ENCODE results near the gene GPR150. TPM values are rescaled to one million over a fixed set of nuclear protein-coding genes. Genes with fewer than 3 reads are reported as not detected.

Gene GPR150
- total RNA-seq, 8 experiments from 2014 or later, result 0.14 to 0.85 (median 0.33) TPM; not detected in 1

DNA sequence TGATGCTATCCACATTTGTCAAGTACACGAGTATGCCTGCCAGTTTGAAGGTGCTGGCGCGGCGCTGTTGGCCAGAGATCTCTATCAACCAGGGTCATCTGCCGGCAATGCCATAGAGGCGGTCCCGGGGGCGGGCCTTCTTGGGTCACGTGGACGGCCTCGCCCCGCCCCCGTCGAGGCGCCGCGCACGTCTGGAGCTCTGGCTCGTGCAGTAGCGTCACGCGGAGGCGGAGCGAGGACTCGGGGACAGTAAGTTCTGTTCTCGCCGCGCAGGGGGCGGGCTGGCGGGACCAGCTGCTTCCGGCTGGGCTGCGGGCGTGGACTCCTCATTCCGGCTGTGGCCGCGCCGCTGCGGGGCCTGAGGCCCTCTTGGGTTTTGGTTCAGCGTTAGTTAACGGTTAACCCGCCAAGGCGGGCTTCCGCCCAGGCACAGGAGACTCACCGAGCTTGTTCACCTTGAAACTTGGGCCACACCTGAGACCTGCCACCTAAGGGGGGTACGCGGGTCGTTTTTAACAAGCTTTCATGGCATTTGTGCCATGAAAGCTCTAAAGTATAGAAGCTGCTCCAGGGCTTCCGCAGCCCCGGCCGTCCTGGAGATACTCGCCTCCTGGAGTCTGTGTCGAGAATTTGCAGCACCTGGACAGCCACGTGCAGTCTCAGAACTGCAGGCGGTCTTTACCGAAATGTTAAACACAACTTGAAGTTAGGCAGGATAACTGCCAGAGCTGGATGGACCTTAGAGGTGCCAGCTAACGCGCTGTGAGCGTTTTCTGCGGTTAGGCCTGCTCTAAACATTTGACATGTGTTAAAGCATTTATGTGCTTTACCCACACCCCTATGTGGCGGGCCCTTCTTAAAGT is 26.9 kb downstream of the GPR150 start, which contains the start of gene RFESD:
TSS of gene RFESD (plus strand) at position 209 of the 863 bp plus-strand sequence. CDS start 5,495 bp downstream, outside the sequence.
- 1 to 44% (median 13%) methylated on average over 2 to 16 of the region's 60 CpGs; no CpG with 5 or more reads in 1 of the 10 experiments for WGBS, 10 experiments
- H3K27ac ChIP-seq, result peak within 1 kb of the TSS; percentile 46 to 70
- H3K4me1 ChIP-seq (replicated peaks in 1 of 2), result peaks cover 0 to 8% of the 10 kb centered on the region in 2 donors
- peak within 1 kb of the TSS; percentile 39 to 54 (median 47) for H3K4me3 ChIP-seq
- in situ Hi-C loops (cut with MboI; ENCODE audit: low pct_unique_long_range_greater_than_20kb in 2 of 9, low sequenced_read_pairs in 9 of 9, unreplicated experiment in 9 of 9), result loop anchor here in 2 of 9 experiments (25.0 kb wide), 1 partner anchor 191 kb away; no protein-coding TSS in a partner anchor
- ATAC-seq (replicated peaks in 6 of 8), result peak; percentile 97 to 100 (median 100)

GRCh38 chr5:95647886-95648860 is 28.3 kb downstream of the GPR150 start:
- no peak overlapping the region for H3K4me3 ChIP-seq
- WGBS, 10 experiments, result 77 to 96% (median 93%) methylated on average over 5 to 12 of the region's 12 CpGs

DNA sequence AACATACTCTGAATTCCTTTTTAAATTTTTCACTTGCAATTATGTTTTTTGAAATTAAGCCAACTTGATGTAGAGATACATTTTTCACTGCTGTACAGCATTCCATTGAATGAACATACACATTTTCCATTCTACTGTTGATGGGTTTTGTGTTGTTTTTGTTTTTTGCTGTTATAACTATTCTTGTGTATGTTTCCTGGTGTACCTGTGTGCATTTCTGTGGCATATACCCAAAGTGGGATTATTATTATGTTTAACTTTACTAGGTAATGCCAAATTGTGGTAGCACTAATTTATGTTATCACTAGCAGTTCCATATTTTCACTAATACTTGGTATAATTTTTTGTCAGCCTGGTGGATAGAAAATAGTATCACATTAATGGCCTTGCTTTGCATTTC is 29.4 kb downstream of the GPR150 start:
- Histone ChIP-seq H3K27ac (no peak overlapping the region), H3K4me1 (replicated peaks in 1 of 2) (peaks cover 0 to 8% of the 10 kb centered on the region in 2 donors), H3K4me3 (no peak overlapping the region)
- no peak for ATAC-seq (replicated peaks in 6 of 8)
- in situ Hi-C loops (cut with MboI; ENCODE audit: low pct_unique_long_range_greater_than_20kb in 2 of 9, low sequenced_read_pairs in 9 of 9, unreplicated experiment in 9 of 9), result loop anchor here in 2 of 9 experiments (25.0 kb wide), 1 partner anchor 188 kb away; no protein-coding TSS in a partner anchor

More at GRCh38 chr5:95647886-95648860, 28.3 kb downstream of the GPR150 start:
- Histone ChIP-seq H3K4me1 (replicated peaks in 1 of 2) (peaks cover 0 to 8% of the 10 kb centered on the region in 2 donors), H3K27ac (no peak overlapping the region)
- no peak for ATAC-seq (replicated peaks in 6 of 8)
- in situ Hi-C loops (cut with MboI; ENCODE audit: low pct_unique_long_range_greater_than_20kb in 2 of 9, low sequenced_read_pairs in 9 of 9, unreplicated experiment in 9 of 9), result loop anchor here in 2 of 9 experiments (25.0 kb wide), 1 partner anchor 189 kb away; no protein-coding TSS in a partner anchor

- Histone ChIP-seq H3K4me1 (replicated peaks in 1 of 2) (peaks cover 0 to 8% of the 10 kb centered on the region in 2 donors), H3K27ac (no peak overlapping the region), H3K4me3 (no peak overlapping the region)
- in situ Hi-C loops (cut with MboI; ENCODE audit: low pct_unique_long_range_greater_than_20kb in 2 of 9, low sequenced_read_pairs in 9 of 9, unreplicated experiment in 9 of 9), result loop anchor here in 5 of 9 experiments (10.0 to 25.0 kb wide), 3 partner anchors 112 to 195 kb away; no protein-coding TSS in a partner anchor
- ATAC-seq (replicated peaks in 6 of 8), result no peak
Observed at GRCh38 chr5:95649842-95650620, 30.1 kb downstream of the GPR150 start.

DNA sequence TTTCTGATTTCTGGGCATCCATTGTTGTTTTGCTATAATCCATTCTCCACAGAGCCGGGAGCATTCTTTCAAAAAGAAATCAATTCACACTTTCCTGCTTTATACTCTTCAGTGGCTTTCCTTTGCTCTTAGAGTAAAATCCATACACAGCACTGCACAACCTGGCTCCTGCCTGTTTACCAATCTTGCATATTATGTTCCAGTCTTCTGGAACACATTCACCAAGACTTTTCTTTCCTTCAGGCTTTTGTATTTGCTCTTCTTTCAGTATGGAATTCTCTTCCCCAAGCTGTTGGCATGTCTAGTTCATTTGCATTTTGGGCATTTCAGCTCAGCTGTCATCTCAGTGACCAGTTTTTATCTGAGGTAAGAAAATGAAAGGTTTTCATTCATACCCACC is 33.0 kb downstream of the GPR150 start:
- in situ Hi-C loops (cut with MboI; ENCODE audit: low pct_unique_long_range_greater_than_20kb in 2 of 9, low sequenced_read_pairs in 9 of 9, unreplicated experiment in 9 of 9), result loop anchor here in 3 of 9 experiments (10.0 to 25.0 kb wide), 3 partner anchors 109 to 192 kb away; no protein-coding TSS in a partner anchor
- 33 to 86% (median 63%) methylated on average over 1 of the region's 1 CpG; no CpG with 5 or more reads in 2 of the 10 experiments for WGBS, 10 experiments
- Histone ChIP-seq H3K4me3 (no peak overlapping the region), H3K4me1 (replicated peaks in 1 of 2) (peaks cover 0 to 4% of the 10 kb centered on the region in 2 donors), H3K27ac (no peak overlapping the region)
- peak in 1 of 8 experiments; percentile 56 for ATAC-seq (replicated peaks in 6 of 8)

- H3K27ac ChIP-seq, result no peak overlapping the region
- in situ Hi-C loops (cut with MboI; ENCODE audit: low pct_unique_long_range_greater_than_20kb in 2 of 9, low sequenced_read_pairs in 9 of 9, unreplicated experiment in 9 of 9), result loop anchor here in 3 of 9 experiments (10.0 to 25.0 kb wide), 3 partner anchors 108 to 191 kb away; no protein-coding TSS in a partner anchor
- 66 to 100% (median 96%) methylated on average over 1 to 3 of the region's 3 CpGs; no CpG with 5 or more reads in 2 of the 10 experiments for WGBS, 10 experiments
- no peaks in the 10 kb centered on the region for H3K4me1 ChIP-seq (replicated peaks in 1 of 2)
- no peak for ATAC-seq (replicated peaks in 6 of 8)
- H3K4me3 ChIP-seq, result no peak overlapping the region
Observed at GRCh38 chr5:95654196-95654595, 34.3 kb downstream of the GPR150 start.

- H3K4me3 ChIP-seq, result no peak overlapping the region
- in situ Hi-C loops (cut with MboI; ENCODE audit: low pct_unique_long_range_greater_than_20kb in 2 of 9, low sequenced_read_pairs in 9 of 9, unreplicated experiment in 9 of 9), result loop anchor here in 3 of 9 experiments (10.0 to 25.0 kb wide), 3 partner anchors 107 to 189 kb away; no protein-coding TSS in a partner anchor
- ATAC-seq (replicated peaks in 6 of 8), result peak in 2 of 8 experiments; percentile 40 to 48
- H3K27ac ChIP-seq, result no peak overlapping the region
- 70 to 100% (median 100%) methylated on average over 1 of the region's 1 CpG; no CpG with 5 or more reads in 4 of the 10 experiments for WGBS, 10 experiments
- no peaks in the 10 kb centered on the region for H3K4me1 ChIP-seq (replicated peaks in 1 of 2)
Observed at GRCh38 chr5:95655575-95655974, 35.7 kb downstream of the GPR150 start.

DNA sequence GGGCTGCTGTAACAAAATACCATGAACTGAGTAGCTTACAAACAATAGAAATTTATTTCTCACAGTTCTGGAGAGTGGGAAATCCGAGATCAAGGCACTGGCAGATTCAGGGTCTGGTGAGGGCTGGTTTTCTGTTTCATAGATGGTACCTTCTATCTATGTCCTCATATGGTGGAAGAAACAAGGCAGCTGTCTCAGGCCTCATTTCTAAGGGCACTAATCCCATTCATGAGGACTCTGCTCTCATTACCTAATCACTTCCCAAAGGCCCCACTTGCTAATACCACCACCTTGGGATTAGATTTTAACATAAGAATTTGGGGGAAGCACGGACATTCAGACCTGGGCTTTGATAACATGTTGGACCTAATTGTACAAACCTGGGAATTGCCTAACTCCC is 40.2 kb downstream of the GPR150 start:
- Histone ChIP-seq H3K4me3 (no peak overlapping the region), H3K4me1 (replicated peaks in 1 of 2) (no peaks in the 10 kb centered on the region), H3K27ac (no peak overlapping the region)
- 60 to 100% (median 81%) methylated on average over 1 to 2 of the region's 2 CpGs; no CpG with 5 or more reads in 1 of the 10 experiments for WGBS, 10 experiments
- no peak for ATAC-seq (replicated peaks in 6 of 8)
- in situ Hi-C loops (cut with MboI; ENCODE audit: low pct_unique_long_range_greater_than_20kb in 2 of 9, low sequenced_read_pairs in 9 of 9, unreplicated experiment in 9 of 9), result loop anchor here in 3 of 9 experiments (25.0 kb wide), 2 partner anchors 102 to 177 kb away; no protein-coding TSS in a partner anchor

- H3K4me1 ChIP-seq (replicated peaks in 1 of 2), result no peaks in the 10 kb centered on the region
- in situ Hi-C loops (cut with MboI; ENCODE audit: low pct_unique_long_range_greater_than_20kb in 2 of 9, low sequenced_read_pairs in 9 of 9, unreplicated experiment in 9 of 9), result loop anchor here in 3 of 9 experiments (25.0 kb wide), 2 partner anchors 99 to 174 kb away; no protein-coding TSS in a partner anchor
- ATAC-seq (replicated peaks in 6 of 8), result no peak
Observed at GRCh38 chr5:95662946-95663345, 43.1 kb downstream of the GPR150 start.

GRCh38 chr5:95664204-95664786 is 44.4 kb downstream of the GPR150 start:
- H3K4me3 ChIP-seq, result no peak overlapping the region
- peak in 3 of 8 experiments; percentile 22 to 52 (median 27) for ATAC-seq (replicated peaks in 6 of 8)
- H3K4me1 ChIP-seq (replicated peaks in 1 of 2), result no peaks in the 10 kb centered on the region
- in situ Hi-C loops (cut with MboI; ENCODE audit: low pct_unique_long_range_greater_than_20kb in 2 of 9, low sequenced_read_pairs in 9 of 9, unreplicated experiment in 9 of 9), result loop anchor here in 3 of 9 experiments (25.0 kb wide), 2 partner anchors 98 to 173 kb away; no protein-coding TSS in a partner anchor
- H3K27ac ChIP-seq, result no peak overlapping the region
- WGBS, 10 experiments, result 6 to 63% (median 29%) methylated on average over 1 to 3 of the region's 3 CpGs

More at GRCh38 chr5:95662946-95663345, 43.1 kb downstream of the GPR150 start:
- Histone ChIP-seq H3K4me3 (no peak overlapping the region), H3K27ac (no peak overlapping the region)

GRCh38 chr5:95667061-95667618 is 47.3 kb downstream of the GPR150 start:
- H3K27ac ChIP-seq, result no peak overlapping the region
- in situ Hi-C loops (cut with MboI; ENCODE audit: low pct_unique_long_range_greater_than_20kb in 2 of 9, low sequenced_read_pairs in 9 of 9, unreplicated experiment in 9 of 9), result loop anchor here in 3 of 9 experiments (25.0 kb wide), 2 partner anchors 95 to 170 kb away; no protein-coding TSS in a partner anchor
- ATAC-seq (replicated peaks in 6 of 8), result no peak
- H3K4me1 ChIP-seq (replicated peaks in 1 of 2), result no peaks in the 10 kb centered on the region
- H3K4me3 ChIP-seq, result no peak overlapping the region
- 56 to 100% (median 86%) methylated on average over 1 to 4 of the region's 4 CpGs; no CpG with 5 or more reads in 3 of the 10 experiments for WGBS, 10 experiments

Measured in motor neuron (in vitro differentiated cells).